Measurements from ENCODE around the gene ERVK3-1. TPM values are rescaled to one million over a fixed set of nuclear protein-coding genes. Genes with fewer than 3 reads are reported as not detected.
A peak's percentile ranks its signal among the peaks of the same experiment; 100 is the strongest.

Gene ERVK3-1
- total RNA-seq, 3 donors from 2014 or later, result 44.3 to 72.7 (median 60.0) TPM

- Histone ChIP-seq H3K27ac (no peak overlapping the region), H3K27me3 (no peaks in the 10 kb centered on the region), H3K4me1 (peaks cover under 1 to 4% of the 10 kb centered on the region in 2 donors), H3K4me3 (no peak overlapping the region), H3K36me3 (peaks cover 7% of the 10 kb centered on the region), H3K9me3 (no peaks in the 10 kb centered on the region)
- no peak for DNase-seq (ENCODE audit: low spot score in 2 of 2)
- TF ChIP-seq POLR2AphosphoS5 (IDR thresholded peaks at IDR 0.05), result no peak
- no peak for TF ChIP-seq CTCF (IDR thresholded peaks at IDR 0.05)
- TF ChIP-seq POLR2A (IDR thresholded peaks at IDR 0.05), result no peak
- intact Hi-C loops (cut with DNase I; ENCODE audit: low total_unique reads), result no loop called here
Observed at GRCh38 chr19:58311345-58311865, 6.2 kb downstream of the ERVK3-1 start.

GRCh38 chr19:58315580-58315979 lies 10.4 kb downstream of the ERVK3-1 start:
- intact Hi-C loops (cut with DNase I; ENCODE audit: low total_unique reads), result no loop called here
- no peak for DNase-seq (ENCODE audit: low spot score in 2 of 2)

GRCh38 chr19:58317476-58318072 lies 12.4 kb downstream of the ERVK3-1 start:
- Histone ChIP-seq H3K4me1 (no peaks in the 10 kb centered on the region), H3K27me3 (no peaks in the 10 kb centered on the region), H3K4me3 (no peak overlapping the region), H3K36me3 (peaks cover 7% of the 10 kb centered on the region), H3K9me3 (no peaks in the 10 kb centered on the region), H3K27ac (no peak overlapping the region)
- TF ChIP-seq CTCF (IDR thresholded peaks at IDR 0.05) (no peak), POLR2A (IDR thresholded peaks at IDR 0.05) (no peak), POLR2AphosphoS5 (IDR thresholded peaks at IDR 0.05) (no peak)
- intact Hi-C loops (cut with DNase I; ENCODE audit: low total_unique reads), result no loop called here
- DNase-seq (ENCODE audit: low spot score in 2 of 2), result no peak

More at GRCh38 chr19:58315580-58315979, 10.4 kb downstream of the ERVK3-1 start:
- Histone ChIP-seq H3K36me3 (peaks cover 7% of the 10 kb centered on the region), H3K4me1 (no peaks in the 10 kb centered on the region), H3K4me3 (no peak overlapping the region), H3K27ac (no peak overlapping the region), H3K9me3 (no peaks in the 10 kb centered on the region), H3K27me3 (no peaks in the 10 kb centered on the region)
- TF ChIP-seq CTCF (IDR thresholded peaks at IDR 0.05) (no peak), POLR2A (IDR thresholded peaks at IDR 0.05) (no peak), POLR2AphosphoS5 (IDR thresholded peaks at IDR 0.05) (no peak)

- Histone ChIP-seq H3K36me3 (peaks cover 7% of the 10 kb centered on the region), H3K4me3 (no peak overlapping the region), H3K9me3 (no peaks in the 10 kb centered on the region), H3K27ac (no peak overlapping the region), H3K27me3 (no peaks in the 10 kb centered on the region), H3K4me1 (no peaks in the 10 kb centered on the region)
- no peak for DNase-seq (ENCODE audit: low spot score in 2 of 2)
- no peak for TF ChIP-seq POLR2A (IDR thresholded peaks at IDR 0.05)
- intact Hi-C loops (cut with DNase I; ENCODE audit: low total_unique reads), result no loop called here
Observed at GRCh38 chr19:58318297-58318696, 13.1 kb downstream of the ERVK3-1 start.

- H3K4me3 ChIP-seq, result no peak overlapping the region
- no peaks in the 10 kb centered on the region for H3K9me3 ChIP-seq
- TF ChIP-seq CTCF (IDR thresholded peaks at IDR 0.05), result no peak
- TF ChIP-seq POLR2A (IDR thresholded peaks at IDR 0.05), result no peak
- no peak for TF ChIP-seq POLR2AphosphoS5 (IDR thresholded peaks at IDR 0.05)
- peak in 1 of 2 donors; percentile 39 for DNase-seq (ENCODE audit: low spot score in 2 of 2)
- peaks cover 7% of the 10 kb centered on the region for H3K36me3 ChIP-seq
- H3K27me3 ChIP-seq, result no peaks in the 10 kb centered on the region
- no peak overlapping the region for H3K27ac ChIP-seq
- H3K4me1 ChIP-seq, result no peaks in the 10 kb centered on the region
- intact Hi-C loops (cut with DNase I; ENCODE audit: low total_unique reads), result no loop called here
Observed at GRCh38 chr19:58319241-58319640, 14.1 kb downstream of the ERVK3-1 start.

Data from breast epithelium (tissue), 4 donors.